BJ (cell line): ENCODE measurements around the gene ZHX3. TPM values are rescaled to one million over a fixed set of nuclear protein-coding genes. Genes with fewer than 3 reads are reported as not detected.

Experiments
- CTCF ChIA-PET: fragments of 350-600 bp; formaldehyde crosslinking; extraction: SDS; loops from one replicate; lab custom pipeline; 2021; ENCODE audit warnings: antibody characterized with exemption, inconsistent platforms; lab: Yijun Ruan, JAX
- POLR2A ChIA-PET: fragments of 300-600 bp; sonication (Branson Sonifier 250); formaldehyde crosslinking; extraction: SDS; loops from one replicate; lab custom pipeline; 2021; ENCODE audit warnings: antibody characterized with exemption; lab: Charles Lee
- DNase-seq: peaks from one replicate; pipeline ENCODE4 v3.0.0-alpha.2; 2011; ENCODE audit warnings: low read depth
- H3K27me3 ChIP-seq: 2 replicates; pipeline ENCODE4 v1.6.0; 2011; ENCODE audit warnings: low read length; ENCODE audit not compliant: control insufficient read depth, insufficient read depth
- H3K36me3 ChIP-seq: 2 replicates; pipeline ENCODE4 v1.5.1; 2011; ENCODE audit warnings: low read length; ENCODE audit not compliant: control insufficient read depth, insufficient read depth
- H3K4me3 ChIP-seq: 2 replicates; pipeline ENCODE4 v1.5.1; 2011; ENCODE audit warnings: low read depth, mild to moderate bottlenecking, control low read depth, low read length
- CTCF ChIP-seq: IDR thresholded peaks from 2 replicates; pipeline ENCODE4 v1.5.1; 2011; ENCODE audit warnings: low read depth, mild to moderate bottlenecking, control low read depth, inconsistent platforms, low read length, moderate library complexity; ENCODE audit not compliant: insufficient read depth
- polyA plus RNA-seq: library from polyadenylated mRNA; depleted of rRNA; stranded (reverse); fragments of >200 nt; gene quantifications from 2 replicates; pipeline ENCODE4 v1.2.3, GENCODE V29; 2011

ZHX3 gene
- polyA plus RNA-seq, 1 experiment = 23.9 TPM

- DNase-seq = no peak
- CTCF ChIA-PET = interaction anchor here (0.6 to 0.7 kb wide), 2 partner anchors 37 to 172 kb away, joined by 3 read pairs; no protein-coding TSS in a partner anchor
Observed at GRCh38 chr20:41154436-41155176, 162.9 kb downstream of the ZHX3 start.

GRCh38 chr20:41152108-41152757 lies 165.3 kb downstream of the ZHX3 start:
- no peak for DNase-seq
- no peak for TF ChIP-seq CTCF
- H3K4me3 ChIP-seq = no peak overlapping the region
- H3K36me3 ChIP-seq = no peaks in the 10 kb centered on the region
- ChIA-PET POLR2A (no interaction called here), CTCF (interaction anchor here (1.1 to 3.3 kb wide), 5 partner anchors 10 to 190 kb away, joined by 3 to 12 read pairs (median 4); partner anchors contain the start of gene LPIN3)
- H3K27me3 ChIP-seq = no peaks in the 10 kb centered on the region

More at GRCh38 chr20:41154436-41155176, 162.9 kb downstream of the ZHX3 start:
- TF ChIP-seq CTCF = no peak
- no peaks in the 10 kb centered on the region for H3K27me3 ChIP-seq
- H3K36me3 ChIP-seq = no peaks in the 10 kb centered on the region; the same call in 1 of the 2 replicates
- H3K4me3 ChIP-seq = no peak overlapping the region
- POLR2A ChIA-PET = no interaction called here

- POLR2A ChIA-PET = no interaction called here
- no peaks in the 10 kb centered on the region for H3K36me3 ChIP-seq
- no peak overlapping the region for H3K4me3 ChIP-seq
- H3K27me3 ChIP-seq = no peaks in the 10 kb centered on the region
- no peak for TF ChIP-seq CTCF
- no peak for DNase-seq
- CTCF ChIA-PET = interaction anchor here (0.6 to 3.3 kb wide), 7 partner anchors 9 to 189 kb away, joined by 3 to 12 read pairs (median 3); partner anchors contain the start of gene LPIN3
Observed at GRCh38 chr20:41151134-41151869, 166.2 kb downstream of the ZHX3 start.

- ChIA-PET POLR2A (interaction anchor here (0.6 kb wide), 1 partner anchor 72 kb away, joined by 4 read pairs; no protein-coding TSS in a partner anchor), CTCF (interaction anchor here (0.6 to 3.3 kb wide), 6 partner anchors 8 to 374 kb away, joined by 3 to 12 read pairs (median 4); partner anchors contain the start of gene LPIN3)
- no peak for TF ChIP-seq CTCF
- no peak overlapping the region for H3K4me3 ChIP-seq
- H3K27me3 ChIP-seq = no peaks in the 10 kb centered on the region
- H3K36me3 ChIP-seq = no peaks in the 10 kb centered on the region
- no peak for DNase-seq
Observed at GRCh38 chr20:41150664-41151063, 166.9 kb downstream of the ZHX3 start.
